Measurements from ENCODE around the gene SF3B6.

DNA sequence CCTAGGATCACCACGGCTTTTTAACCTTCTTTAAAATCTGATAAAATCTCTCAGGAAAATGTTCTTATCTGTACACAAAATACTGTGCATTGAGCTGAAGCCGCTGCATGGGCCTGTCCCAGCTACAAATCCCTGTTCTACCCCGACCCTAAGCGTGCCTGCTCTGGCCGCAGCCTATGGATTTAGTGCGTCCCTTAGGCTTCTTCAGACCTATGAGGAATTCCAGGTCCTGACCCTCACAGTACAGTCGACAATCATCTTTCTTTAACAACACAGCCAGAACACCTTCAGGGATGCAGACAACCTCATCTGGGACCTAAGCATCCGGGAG lies 28.5 kb downstream of the SF3B6 start:
- TF ChIP-seq, protein P1, sequence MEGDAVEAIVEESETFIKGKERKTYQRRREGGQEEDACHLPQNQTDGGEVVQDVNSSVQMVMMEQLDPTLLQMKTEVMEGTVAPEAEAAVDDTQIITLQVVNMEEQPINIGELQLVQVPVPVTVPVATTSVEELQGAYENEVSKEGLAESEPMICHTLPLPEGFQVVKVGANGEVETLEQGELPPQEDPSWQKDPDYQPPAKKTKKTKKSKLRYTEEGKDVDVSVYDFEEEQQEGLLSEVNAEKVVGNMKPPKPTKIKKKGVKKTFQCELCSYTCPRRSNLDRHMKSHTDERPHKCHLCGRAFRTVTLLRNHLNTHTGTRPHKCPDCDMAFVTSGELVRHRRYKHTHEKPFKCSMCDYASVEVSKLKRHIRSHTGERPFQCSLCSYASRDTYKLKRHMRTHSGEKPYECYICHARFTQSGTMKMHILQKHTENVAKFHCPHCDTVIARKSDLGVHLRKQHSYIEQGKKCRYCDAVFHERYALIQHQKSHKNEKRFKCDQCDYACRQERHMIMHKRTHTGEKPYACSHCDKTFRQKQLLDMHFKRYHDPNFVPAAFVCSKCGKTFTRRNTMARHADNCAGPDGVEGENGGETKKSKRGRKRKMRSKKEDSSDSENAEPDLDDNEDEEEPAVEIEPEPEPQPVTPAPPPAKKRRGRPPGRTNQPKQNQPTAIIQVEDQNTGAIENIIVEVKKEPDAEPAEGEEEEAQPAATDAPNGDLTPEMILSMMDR (conservative IDR thresholded peaks at IDR 0.05 in 1 of 2, IDR thresholded peaks at IDR 0.05 in 1 of 2; ENCODE audit: low read depth in 1 of 2, low read length in 2 of 2) = no peak
- TF ChIP-seq EZH2 (IDR thresholded peaks at IDR 0.05; ENCODE audit: low read length, missing control alignments) = no peak

Data from fibroblast of lung (primary cell).